HG03066 (cell line): ENCODE data around the gene TTLL4.
"Not testable (repeated sequence)": the region's sequence is repeated elsewhere in the genome, so short reads cannot be mapped to it uniquely, and the experiment has no call there.

Experiments used
- ATAC-seq: cut with Tn5 transposase; IDR thresholded peaks from one replicate; pipeline ENCODE4 v1.9.1; 2021; ENCODE audit warnings: low read depth; ENCODE audit not compliant: unreplicated experiment

TTLL4 gene, protein sequence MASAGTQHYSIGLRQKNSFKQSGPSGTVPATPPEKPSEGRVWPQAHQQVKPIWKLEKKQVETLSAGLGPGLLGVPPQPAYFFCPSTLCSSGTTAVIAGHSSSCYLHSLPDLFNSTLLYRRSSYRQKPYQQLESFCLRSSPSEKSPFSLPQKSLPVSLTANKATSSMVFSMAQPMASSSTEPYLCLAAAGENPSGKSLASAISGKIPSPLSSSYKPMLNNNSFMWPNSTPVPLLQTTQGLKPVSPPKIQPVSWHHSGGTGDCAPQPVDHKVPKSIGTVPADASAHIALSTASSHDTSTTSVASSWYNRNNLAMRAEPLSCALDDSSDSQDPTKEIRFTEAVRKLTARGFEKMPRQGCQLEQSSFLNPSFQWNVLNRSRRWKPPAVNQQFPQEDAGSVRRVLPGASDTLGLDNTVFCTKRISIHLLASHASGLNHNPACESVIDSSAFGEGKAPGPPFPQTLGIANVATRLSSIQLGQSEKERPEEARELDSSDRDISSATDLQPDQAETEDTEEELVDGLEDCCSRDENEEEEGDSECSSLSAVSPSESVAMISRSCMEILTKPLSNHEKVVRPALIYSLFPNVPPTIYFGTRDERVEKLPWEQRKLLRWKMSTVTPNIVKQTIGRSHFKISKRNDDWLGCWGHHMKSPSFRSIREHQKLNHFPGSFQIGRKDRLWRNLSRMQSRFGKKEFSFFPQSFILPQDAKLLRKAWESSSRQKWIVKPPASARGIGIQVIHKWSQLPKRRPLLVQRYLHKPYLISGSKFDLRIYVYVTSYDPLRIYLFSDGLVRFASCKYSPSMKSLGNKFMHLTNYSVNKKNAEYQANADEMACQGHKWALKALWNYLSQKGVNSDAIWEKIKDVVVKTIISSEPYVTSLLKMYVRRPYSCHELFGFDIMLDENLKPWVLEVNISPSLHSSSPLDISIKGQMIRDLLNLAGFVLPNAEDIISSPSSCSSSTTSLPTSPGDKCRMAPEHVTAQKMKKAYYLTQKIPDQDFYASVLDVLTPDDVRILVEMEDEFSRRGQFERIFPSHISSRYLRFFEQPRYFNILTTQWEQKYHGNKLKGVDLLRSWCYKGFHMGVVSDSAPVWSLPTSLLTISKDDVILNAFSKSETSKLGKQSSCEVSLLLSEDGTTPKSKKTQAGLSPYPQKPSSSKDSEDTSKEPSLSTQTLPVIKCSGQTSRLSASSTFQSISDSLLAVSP

DNA sequence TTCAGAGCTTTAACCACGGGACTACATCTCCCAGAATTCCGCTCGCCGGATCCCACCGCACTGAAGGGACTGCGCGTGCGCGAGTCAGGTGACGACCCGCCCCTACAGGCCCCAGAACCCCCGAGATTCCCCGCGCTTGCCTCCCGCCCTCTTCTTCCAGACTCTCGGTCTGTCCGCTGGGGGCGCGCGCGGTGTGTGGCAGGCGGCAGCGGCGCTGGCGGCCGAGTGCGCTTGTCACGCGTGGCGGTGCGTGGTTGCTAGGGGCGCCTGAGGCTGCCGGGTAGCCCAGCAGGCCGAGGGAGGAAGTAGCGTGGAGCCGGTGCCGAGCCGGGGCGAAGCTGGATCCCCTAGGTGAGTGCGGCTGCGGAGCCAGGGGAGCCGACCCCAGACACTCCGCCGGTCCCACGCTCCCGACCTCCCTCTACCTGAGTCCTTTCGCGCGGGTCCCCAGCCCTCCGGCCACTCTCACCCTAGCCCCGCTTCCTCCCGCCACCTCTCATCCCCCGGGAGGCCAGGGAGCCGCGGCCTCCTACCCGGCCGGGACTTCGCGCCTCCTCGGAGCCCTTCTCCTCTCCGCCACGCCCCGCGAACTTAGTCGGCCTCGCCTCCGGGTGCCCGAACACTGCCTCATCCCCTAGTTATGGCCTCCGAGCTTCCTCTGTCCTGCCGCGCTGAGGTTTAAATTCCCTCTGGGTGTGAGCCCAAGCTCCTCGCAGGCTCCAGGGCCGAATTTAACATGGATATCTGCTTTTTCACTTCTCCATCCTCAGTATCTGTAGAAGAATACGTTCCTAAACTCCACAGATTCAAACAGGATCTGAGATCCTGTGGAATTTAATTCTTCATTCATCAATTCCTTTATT, at the start of gene TTLL4:
TTLL4 (plus strand) TSS at position 149 of the 863 bp plus-strand sequence. CDS start 26,842 bp downstream, outside the sequence.
- peak; percentile 90 for ATAC-seq

DNA sequence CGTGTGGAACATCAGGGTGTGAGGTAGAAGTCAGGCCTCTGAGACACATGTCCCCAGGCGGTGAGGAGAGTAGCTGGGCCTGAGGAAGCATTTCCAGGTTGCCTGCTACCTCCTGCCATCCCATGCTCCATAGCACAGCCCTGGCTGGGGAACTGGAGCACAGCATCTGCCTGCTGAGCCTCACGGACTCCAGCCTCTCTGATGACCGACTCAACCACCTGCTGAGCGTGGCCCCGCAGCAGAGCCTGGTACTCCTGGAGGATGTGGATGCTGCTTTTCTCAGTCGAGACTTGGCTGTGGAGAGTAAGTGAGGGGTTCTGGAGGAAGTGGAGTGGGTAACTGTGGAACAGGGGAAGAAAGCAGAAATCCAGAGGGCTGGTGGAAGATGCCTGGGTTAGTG, 48.3 kb upstream of the TTLL4 start:
- ATAC-seq = no peak

DNA sequence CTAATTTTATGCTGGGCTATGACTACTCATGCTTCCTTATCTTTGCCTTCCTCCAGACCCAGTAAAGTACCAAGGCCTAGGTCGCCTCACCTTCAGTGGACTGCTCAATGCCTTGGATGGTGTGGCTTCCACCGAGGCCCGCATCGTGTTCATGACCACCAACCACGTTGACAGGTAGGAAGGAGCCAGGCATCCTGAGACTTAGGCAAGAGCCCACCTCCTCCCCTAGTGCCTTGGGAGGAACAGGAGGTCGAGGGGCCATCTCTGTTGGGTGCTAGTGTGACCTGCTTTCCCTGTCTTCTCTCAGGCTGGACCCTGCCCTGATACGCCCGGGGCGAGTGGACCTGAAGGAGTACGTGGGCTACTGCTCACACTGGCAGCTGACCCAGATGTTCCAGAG, 47.8 kb upstream of the TTLL4 start:
- no peak for ATAC-seq

DNA sequence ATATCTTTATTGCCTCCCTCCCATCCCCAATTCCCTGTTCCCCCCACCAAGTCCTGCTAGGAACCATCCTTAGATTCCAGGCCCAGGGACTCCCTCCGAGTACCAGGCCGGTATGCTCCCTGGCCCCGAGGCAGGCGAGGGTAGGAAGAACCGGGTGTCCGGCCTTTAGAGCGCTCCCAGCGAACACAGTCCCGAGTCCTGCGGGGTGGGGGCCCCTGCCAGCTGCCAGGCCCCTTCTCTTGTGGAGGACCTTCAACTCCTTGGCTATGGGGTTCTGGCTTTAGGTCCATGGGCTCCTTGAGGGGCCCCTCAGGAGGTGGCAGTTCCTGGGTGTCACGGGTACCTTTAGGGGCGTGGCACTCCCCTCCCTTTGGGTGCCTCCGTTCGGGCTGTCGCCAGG, 46.7 kb upstream of the TTLL4 start:
- no peak for ATAC-seq

DNA sequence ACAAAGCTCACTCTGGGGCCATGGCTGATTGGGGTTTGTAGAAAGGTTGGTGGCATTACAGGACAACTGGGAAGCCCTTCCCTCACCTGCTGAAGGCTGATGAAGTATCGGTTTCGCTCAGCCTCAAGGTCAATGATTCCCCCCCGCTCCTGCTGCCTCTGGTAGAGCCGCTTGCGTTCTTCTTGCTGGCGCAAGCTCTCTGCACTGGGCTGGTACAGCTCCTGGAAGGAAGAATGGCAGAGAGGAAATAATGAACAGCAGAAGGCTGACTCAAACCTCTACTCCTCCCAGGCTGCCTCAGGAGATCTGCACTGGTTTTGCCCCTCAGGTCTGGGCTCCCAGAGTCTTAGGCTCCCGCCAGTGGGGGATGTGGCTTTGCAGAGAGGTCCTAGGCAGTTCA, 46.0 kb upstream of the TTLL4 start:
- ATAC-seq = no peak

DNA sequence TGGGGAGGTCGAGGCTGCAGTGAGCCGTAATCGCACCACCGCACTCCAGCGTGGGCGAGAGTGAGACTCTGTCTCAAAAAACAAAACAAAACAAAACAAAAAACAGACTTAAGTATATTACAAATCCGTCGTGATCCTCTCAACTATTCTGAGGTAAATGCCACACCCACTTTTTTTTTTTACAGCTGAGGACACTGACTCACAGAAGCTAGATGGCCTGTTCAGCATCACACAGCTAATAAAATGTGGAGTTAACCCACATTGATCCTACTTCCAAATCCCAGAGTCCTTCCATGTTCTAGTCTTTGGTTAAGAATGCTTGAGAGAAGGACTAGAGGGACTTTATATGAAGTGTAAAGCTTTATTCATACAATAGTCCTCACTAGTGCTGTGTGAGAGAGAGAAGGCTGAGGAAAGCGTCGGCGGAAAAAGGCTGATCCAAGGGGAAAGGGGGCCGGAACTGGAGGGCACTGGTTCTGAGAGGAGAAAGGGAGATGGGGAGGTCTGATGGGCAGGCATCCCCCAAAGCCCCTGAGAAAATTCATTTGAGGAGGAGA, 39.5 kb upstream of the TTLL4 start:
- no peak for ATAC-seq

DNA sequence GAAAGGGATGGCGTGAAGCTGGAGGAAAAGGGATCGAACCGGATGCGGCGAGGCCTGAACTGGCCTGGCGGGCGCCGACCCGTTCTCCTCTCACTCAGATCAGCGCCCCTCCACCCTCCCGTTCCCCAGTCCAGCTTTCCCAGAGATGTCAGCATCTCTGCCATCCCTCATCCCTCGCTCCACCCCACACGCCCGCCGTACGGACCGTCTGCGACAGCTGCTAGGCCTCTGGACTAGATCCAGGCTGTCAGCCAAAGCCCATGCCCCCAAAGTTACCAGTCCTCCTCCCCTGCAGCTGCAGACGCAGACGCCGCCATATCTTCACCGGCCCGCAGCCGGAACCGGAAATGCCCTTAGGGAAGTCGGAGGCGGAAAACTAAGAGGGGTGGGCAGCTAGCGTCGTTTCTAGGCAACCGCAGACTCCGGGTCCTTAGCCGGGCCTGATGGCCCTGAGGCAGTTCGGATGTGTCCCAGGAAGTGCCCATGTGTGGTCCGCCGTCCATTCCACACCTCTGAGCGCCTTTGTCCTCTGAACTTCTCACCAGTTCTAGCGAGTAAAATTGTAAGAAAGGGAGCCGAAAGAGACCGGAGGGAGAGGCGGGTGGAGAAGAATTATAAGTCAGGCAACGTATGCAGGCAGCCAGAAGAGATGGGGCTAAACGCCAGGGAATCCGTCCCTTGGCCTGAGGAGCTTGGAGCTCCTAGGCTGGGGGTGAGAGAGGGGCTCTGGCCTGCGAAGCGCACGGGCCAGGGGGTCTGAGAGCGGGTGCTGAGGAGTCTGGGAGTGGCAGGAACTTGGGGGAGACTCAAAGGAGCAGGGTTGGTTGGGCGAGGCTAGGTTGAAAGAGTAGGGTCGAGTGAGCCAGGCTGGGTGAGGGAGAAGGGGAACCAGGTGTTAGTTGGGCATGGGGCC, 38.7 kb upstream of the TTLL4 start, which contains the start of the genes RNF25 and STK36:
RNF25 (minus strand) TSS at position 349 of the 913 bp plus-strand sequence; CDS start at position 317, 32 bp downstream.
STK36 (plus strand) TSS at position 433 of the 913 bp plus-strand sequence. CDS start 744 bp downstream, outside the sequence.
- ATAC-seq = peak; percentile 98

DNA sequence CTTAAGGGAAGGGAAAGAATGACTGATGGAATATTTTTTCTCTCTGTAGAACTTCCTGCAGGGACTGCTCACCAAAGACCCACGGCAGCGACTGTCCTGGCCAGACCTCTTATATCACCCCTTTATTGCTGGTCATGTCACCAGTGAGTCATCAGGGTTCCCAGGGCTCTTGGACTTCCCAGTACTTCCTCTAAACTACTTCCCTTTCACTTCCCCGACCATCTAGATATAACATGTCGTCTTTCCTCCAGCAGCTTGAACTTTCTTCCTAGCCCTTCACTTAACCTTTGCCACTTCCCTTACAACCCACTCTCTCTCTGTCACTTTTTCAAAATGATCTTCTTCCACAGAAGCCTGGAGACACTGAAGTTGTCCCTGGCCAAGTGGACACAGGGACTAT, 31.5 kb upstream of the TTLL4 start:
- no peak for ATAC-seq

DNA sequence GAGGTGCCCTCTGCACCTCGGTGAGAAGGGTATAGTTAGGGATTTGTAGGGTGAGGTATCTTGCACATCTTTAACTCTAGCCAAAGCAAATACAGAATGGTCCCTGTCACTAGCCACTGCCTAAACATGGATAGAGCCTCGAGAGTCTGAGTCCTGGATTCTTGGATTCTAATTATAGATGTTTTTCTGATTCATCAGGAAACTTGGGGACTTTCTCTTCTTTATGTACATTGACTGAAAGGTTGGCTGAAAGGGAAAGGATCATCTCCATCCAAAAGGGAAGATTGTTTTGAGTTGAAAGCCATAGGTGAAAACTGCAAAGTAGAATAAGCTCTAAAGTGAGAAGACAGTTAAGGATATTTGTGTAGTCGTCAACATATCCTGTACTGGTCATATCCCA, 30.6 kb upstream of the TTLL4 start:
- ATAC-seq = no peak

DNA sequence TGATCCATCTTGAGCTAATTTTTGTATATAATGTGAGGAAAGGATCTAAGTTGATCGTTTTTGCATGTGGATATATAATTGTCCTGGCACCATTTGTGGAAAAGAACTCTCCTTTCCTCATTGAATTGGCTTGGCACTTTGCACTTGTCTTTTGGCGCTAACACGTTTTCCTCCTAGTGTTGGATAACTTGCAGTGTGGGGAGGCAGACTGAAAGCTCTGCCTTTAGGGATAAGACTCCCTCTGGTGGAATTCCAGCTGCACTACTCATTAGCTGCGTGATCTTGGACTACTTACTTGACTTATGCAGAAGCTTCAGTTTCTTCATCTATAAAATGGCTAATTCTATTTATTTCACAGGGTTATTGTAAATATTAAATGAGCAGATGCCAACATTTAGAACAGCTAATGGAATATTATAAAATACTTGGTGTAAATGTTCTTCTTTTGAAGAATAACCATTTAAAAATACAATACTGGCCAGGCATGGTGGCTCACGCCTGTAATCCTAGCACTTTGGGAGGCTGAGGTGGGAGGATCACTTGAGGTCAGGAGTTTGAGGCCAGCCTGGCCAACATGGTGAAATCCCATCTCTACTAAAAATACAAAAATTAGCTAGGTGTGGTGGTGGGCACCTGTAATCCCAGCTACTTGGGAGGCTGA, 23.1 kb upstream of the TTLL4 start:
- ATAC-seq = not testable (repeated sequence)

DNA sequence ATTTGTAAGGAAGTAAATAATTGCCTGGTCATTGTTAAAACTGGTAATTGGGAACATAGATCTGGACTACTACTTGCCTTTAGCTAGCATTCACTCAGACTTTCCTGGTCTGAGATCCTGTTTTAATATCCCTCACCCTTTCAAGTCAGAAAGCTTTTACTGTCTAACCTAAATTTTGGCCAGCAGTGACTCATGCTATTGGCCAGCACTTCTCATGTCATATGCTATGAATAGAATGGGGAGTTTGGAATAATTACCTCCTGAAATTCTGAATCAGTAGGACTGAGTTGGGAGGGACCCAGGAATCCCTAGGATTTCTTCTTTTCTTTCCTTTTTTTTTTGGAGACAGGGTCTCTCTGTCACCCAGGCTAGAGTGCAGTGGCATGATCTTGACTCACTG, 19.4 kb upstream of the TTLL4 start:
- ATAC-seq = no peak

DNA sequence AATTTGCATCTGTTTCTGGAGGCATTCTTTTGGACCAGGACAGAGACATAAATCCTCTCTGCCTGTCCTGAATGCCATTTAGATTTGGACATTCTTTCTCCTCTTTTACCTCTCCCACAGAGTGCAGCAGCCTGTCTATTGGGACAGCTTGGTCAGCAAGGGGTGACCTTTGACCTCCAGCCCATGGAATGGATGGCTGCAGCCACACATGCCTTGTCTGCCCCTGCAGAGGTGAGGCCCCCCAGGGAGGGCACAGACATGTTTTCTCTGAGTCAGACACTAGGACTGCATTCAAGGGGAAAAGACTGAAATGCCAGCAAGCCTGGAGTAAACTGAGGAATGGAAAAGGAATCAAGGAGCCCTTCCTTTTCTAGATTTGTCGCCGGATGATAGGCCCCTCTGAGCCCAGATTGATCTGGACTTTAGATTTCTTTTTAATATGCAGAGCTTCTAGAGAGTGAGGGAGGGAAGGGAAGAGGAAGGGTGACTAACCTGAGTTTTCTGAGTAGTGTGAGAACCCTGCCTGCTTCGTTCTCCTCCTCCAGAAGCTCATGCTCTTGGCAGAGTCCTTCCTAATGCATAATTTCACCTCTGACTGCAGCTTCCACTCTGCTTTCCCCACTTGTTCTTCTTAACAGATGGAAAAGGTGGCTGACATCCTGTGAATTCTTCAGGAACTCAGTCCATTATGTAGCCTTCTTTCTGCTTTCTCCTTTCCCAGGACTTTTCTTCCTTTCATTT, 16.1 kb upstream of the TTLL4 start:
- no peak for ATAC-seq

DNA sequence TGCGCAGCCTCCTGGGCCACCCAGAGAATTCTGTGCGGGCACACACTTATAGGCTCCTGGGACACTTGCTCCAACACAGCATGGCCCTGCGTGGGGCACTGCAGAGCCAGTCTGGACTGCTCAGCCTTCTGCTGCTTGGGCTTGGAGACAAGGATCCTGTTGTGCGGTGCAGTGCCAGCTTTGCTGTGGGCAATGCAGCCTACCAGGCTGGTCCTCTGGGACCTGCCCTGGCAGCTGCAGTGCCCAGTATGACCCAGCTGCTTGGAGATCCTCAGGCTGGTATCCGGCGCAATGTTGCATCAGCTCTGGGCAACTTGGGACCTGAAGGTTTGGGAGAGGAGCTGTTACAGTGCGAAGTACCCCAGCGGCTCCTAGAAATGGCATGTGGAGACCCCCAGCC, 11.8 kb upstream of the TTLL4 start:
- no peak for ATAC-seq

DNA sequence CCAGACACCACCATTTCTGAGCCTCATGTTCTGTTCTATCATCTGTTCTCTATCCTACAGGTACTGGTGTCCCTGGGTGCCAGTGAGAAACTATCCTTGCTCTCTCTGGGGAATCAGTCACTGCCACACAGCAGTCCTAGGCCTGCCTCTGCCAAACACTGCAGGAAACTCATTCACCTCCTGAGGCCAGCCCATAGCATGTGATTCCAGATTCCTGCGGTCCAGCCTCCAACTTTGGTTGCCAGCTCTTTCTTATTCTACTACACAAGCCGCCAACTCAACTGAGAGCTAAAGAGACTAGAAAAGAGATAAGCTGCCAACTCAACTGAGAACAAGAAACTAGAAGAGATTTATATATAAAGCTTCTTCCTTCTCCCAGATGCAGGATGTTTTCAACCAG, 8.8 kb upstream of the TTLL4 start:
- ATAC-seq = no peak

DNA sequence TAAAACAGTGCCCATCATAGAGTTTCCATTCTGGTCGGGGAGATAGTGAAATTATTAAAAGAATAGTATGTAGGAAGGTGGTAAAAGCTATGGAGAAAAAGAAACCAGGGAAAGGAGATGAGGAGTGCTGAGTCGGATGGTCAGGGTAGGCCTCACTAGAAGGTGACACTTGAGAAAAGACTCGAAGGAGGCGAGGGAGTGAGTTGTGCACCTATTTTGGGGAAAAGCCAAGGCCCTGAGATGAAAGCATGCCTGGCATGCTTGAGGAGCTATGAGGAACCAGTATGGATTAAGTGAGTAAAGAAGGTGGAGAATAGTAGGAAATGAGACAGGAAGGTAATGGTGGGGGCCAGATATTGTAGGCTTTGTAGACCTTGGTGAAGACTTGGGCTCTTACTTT, 7.3 kb upstream of the TTLL4 start:
- ATAC-seq = no peak

DNA sequence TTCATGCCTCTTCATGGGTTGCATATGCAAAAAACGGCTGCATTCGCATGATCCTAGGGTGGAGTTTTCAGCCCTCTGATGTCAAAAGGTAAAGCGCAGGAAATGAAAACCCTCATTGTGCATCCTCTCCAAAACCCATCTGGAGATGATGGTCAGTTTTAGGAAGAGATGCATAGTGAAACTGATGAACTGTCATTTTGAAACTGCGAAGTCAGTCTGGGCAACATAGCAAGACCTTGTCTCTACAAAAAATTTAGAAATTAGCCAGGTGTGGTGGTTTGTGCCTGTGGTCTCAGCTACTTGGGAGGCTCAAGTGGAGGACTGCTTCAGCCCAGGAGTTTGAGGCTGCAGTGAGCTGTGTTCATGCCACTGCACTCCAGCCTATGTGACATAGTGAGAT, 2.5 kb upstream of the TTLL4 start:
- ATAC-seq = no peak

DNA sequence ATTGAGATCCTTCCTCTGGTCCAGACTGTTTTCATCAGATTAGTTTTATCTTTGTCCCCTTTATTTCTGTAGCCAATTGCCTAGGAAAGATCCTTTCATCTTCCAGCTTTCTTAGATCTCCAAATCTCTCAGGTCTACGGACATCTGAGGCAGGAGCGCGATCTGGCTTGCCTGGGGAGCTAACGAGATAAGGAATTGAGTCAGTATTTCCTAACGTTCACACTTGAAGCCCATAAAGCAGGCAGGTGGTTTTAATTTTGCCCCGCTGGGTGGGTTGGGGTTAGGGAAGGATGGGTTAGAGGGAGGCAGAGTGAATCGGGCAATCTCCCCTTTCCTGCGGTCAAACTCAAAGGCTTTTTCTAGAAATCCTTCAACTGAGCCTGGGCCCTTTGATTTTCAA, 727 bp upstream of the TTLL4 start:
- ATAC-seq = no peak
